ENCODE measurements around the gene EP400. TPM values are rescaled to one million over a fixed set of nuclear protein-coding genes. Genes with fewer than 3 reads are reported as not detected.

EP400 gene
- polyA plus RNA-seq, 1 donor (not counting 4 experiments of a cell fraction or from before 2014, with no cell fraction given), result 4.1 TPM

GRCh38 chr12:132115500-132115899, 165.8 kb downstream of the EP400 start:
- Histone ChIP-seq H2AFZ (ENCODE audit: control insufficient read depth, low read length) (no peak overlapping the region), H3K4me2 (ENCODE audit: control insufficient read depth, extremely low read depth, insufficient read depth, low read depth, low read length) (no peak overlapping the region), H3K4me1 (ENCODE audit: control insufficient read depth, extremely low read depth, insufficient read depth, low read length) (no peaks in the 10 kb centered on the region), H3K9me3 (ENCODE audit: control insufficient read depth, low read depth, low read length) (no peaks in the 10 kb centered on the region), H3K9ac (ENCODE audit: control insufficient read depth, extremely low read depth, insufficient read depth, low read length) (no peak overlapping the region), H3K4me3 (ENCODE audit: control insufficient read depth in 2 of 3, extremely low read depth in 1 of 3, insufficient read depth in 2 of 3, low read depth in 1 of 3, low read length in 3 of 3) (no peak overlapping the region), H3K79me2 (ENCODE audit: control insufficient read depth, insufficient read depth, low read length) (no peaks in the 10 kb centered on the region), H3K9me1 (ENCODE audit: control insufficient read depth, extremely low read depth, insufficient read depth, low read length) (no peaks in the 10 kb centered on the region), H3K36me3 (ENCODE audit: control insufficient read depth in 2 of 2, extremely low read depth in 1 of 2, insufficient read depth in 2 of 2, low read length in 2 of 2) (peaks cover 14 to 21% of the 10 kb centered on the region in 2 experiments), H3K27me3 (ENCODE audit: control insufficient read depth, extremely low read depth, insufficient read depth, low read length) (no peaks in the 10 kb centered on the region), H3K27ac (ENCODE audit: control insufficient read depth, insufficient read depth, low read length) (no peak overlapping the region), H4K20me1 (ENCODE audit: control insufficient read depth, extremely low read depth, insufficient read depth, low read length) (no peaks in the 10 kb centered on the region)
- dilution Hi-C loops (cut with MboI; ENCODE audit: extremely low pct_ligation_motif_present, low sequenced_read_pairs), result no loop called here
- FAIRE-seq (no peak), DNase-seq (ENCODE audit: low read depth, low spot score) (no peak)
- TF ChIP-seq CTCF (optimal IDR thresholded peaks at IDR 0.05 in 1 of 3, IDR thresholded peaks at IDR 0.05 in 1 of 3, conservative IDR thresholded peaks at IDR 0.05 in 1 of 3; ENCODE audit: extremely low read depth in 1 of 3, insufficient read depth in 2 of 3, low read length in 3 of 3) (no peak), EZH2 (IDR thresholded peaks at IDR 0.05; ENCODE audit: low read length) (no peak)

DNA sequence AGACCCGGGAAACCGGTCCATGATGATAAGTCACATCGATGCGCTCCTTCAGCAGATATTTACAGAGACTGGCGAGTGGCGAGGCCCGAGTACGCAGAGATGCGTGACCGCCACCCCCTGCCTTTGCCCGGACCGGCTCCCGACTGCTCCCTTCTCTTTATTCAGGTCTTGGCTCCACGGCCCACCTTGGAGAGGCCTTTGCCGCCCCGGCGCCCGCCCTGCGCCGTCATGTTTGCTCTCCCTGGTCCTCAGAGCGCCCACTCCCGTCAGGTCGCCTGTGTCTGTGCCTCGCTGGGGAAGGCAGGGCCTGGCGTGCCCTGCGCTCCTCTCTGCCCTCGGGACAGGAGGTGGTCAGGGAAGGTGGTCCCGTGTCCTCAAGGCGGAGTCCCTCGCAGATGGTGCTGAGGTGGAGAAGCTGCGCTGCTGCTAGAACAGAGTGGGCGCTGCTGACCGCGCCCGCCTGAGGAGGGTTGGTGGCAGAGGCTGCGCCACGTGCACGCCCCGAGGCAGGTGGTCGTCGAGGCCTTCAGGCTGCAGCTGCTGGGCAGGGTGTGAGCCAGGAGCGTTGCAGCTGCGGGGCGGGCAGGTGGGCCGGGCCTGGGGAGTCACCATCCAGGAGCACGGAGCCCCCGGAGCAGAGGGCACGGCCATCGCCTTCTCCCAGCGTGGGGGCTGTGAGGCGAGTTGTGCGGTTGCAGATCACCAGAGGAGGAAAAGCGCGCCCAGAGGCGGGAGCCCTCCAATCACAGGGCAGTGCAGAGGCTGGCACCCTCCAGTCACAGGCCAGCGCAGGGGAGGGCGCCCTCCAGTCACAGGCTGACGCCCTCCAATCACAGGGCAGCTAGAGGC, 167.2 kb downstream of the EP400 start:
- H3K4me3 ChIP-seq (ENCODE audit: control insufficient read depth in 2 of 3, extremely low read depth in 1 of 3, insufficient read depth in 2 of 3, low read depth in 1 of 3, low read length in 3 of 3), result no peak overlapping the region
- H3K36me3 ChIP-seq (ENCODE audit: control insufficient read depth in 2 of 2, extremely low read depth in 1 of 2, insufficient read depth in 2 of 2, low read length in 2 of 2), result peaks cover 14 to 16% of the 10 kb centered on the region in 2 experiments
- DNase-seq (ENCODE audit: low read depth, low spot score) (no peak), FAIRE-seq (no peak)
- no peaks in the 10 kb centered on the region for H3K79me2 ChIP-seq (ENCODE audit: control insufficient read depth, insufficient read depth, low read length)
- no peak overlapping the region for H2AFZ ChIP-seq (ENCODE audit: control insufficient read depth, low read length)
- TF ChIP-seq EZH2 (IDR thresholded peaks at IDR 0.05; ENCODE audit: low read length) (no peak), CTCF (optimal IDR thresholded peaks at IDR 0.05 in 1 of 3, IDR thresholded peaks at IDR 0.05 in 1 of 3, conservative IDR thresholded peaks at IDR 0.05 in 1 of 3; ENCODE audit: extremely low read depth in 1 of 3, insufficient read depth in 2 of 3, low read length in 3 of 3) (no peak)
- no peaks in the 10 kb centered on the region for H4K20me1 ChIP-seq (ENCODE audit: control insufficient read depth, extremely low read depth, insufficient read depth, low read length)
- dilution Hi-C loops (cut with MboI; ENCODE audit: extremely low pct_ligation_motif_present, low sequenced_read_pairs), result no loop called here
- no peak overlapping the region for H3K4me2 ChIP-seq (ENCODE audit: control insufficient read depth, extremely low read depth, insufficient read depth, low read depth, low read length)
- H3K4me1 ChIP-seq (ENCODE audit: control insufficient read depth, extremely low read depth, insufficient read depth, low read length), result no peaks in the 10 kb centered on the region
- no peak overlapping the region for H3K27ac ChIP-seq (ENCODE audit: control insufficient read depth, insufficient read depth, low read length)
- H3K9me3 ChIP-seq (ENCODE audit: control insufficient read depth, low read depth, low read length), result no peaks in the 10 kb centered on the region
- no peaks in the 10 kb centered on the region for H3K9me1 ChIP-seq (ENCODE audit: control insufficient read depth, extremely low read depth, insufficient read depth, low read length)
- no peak overlapping the region for H3K9ac ChIP-seq (ENCODE audit: control insufficient read depth, extremely low read depth, insufficient read depth, low read length)
- H3K27me3 ChIP-seq (ENCODE audit: control insufficient read depth, extremely low read depth, insufficient read depth, low read length), result no peaks in the 10 kb centered on the region
